K562 (cell line): ENCODE data around the gene MDM4. TPM values are rescaled to one million over a fixed set of nuclear protein-coding genes. Genes with fewer than 3 reads are reported as not detected.

ENCODE experiments used
- ETS1 ChIP-seq: conservative IDR thresholded peaks from 2 replicates; pipeline ENCODE4 v1.6.1; 2011; ENCODE audit warnings: low read depth, mild to moderate bottlenecking, low read length; ENCODE audit not compliant: control insufficient read depth
- ZKSCAN1 ChIP-seq: fragments of 150-350 bp; IDR thresholded peaks from 2 replicates; pipeline ENCODE4 v1.6.1; 2016; ENCODE audit warnings: low read depth, low read length
- polyA plus RNA-seq, 8 experiments: library from polyadenylated mRNA; depleted of rRNA in 4 of 8; stranded (reverse) in 5 of 8; unstranded in 3 of 8; fragments of >200 nt; fragmentation: Nextera tagmentation in 2 of 8; fragmentation: Illumina TruSeq in 1 of 8; extraction: Ambion mirVana in 2 of 8; extraction: Trizol in 1 of 8; gene quantifications; 2 replicates each; pipeline versions ENCODE4 v1.2.1 to v1.2.3, GENCODE V29; 2011 to 2014; ENCODE audit warnings: inconsistent platforms in 1 of 8, missing spikeins in 1 of 8
- total RNA-seq, 7 experiments: library from RNA; depleted of rRNA in 6 of 7; stranded (reverse); fragments of >200 nt in 6 of 7; fragmentation: Illumina TruSeq in 2 of 7; extraction: Trizol in 2 of 7; gene quantifications; 2 replicates each; pipeline versions ENCODE4 v1.2.1 to v1.2.3, GENCODE V29; 2011 to 2021; ENCODE audit warnings: low replicate concordance in 1 of 7
- TF ChIP-seq, protein P1 (sequence below), 2 experiments: IDR thresholded peaks; 2 replicates each; pipeline ENCODE4 v1.6.1; 2011; ENCODE audit warnings: borderline replicate concordance in 1 of 2, control low read depth in 1 of 2, low read depth in 1 of 2, low read length in 1 of 2, mild to moderate bottlenecking in 1 of 2, mixed read lengths in 1 of 2, moderate library complexity in 1 of 2; ENCODE audit not compliant: insufficient read depth in 1 of 2, insufficient read length in 1 of 2, poor library complexity in 1 of 2, severe bottlenecking in 1 of 2; ENCODE audit errors: extremely low read depth in 1 of 2
- TF ChIP-seq, protein P2 (sequence below): fragments of 200-800 bp; sonication (Bioruptor generic); IDR thresholded peaks from 2 replicates; pipeline ENCODE4 v1.6.1; 2017; ENCODE audit warnings: missing genetic modification characterization, missing compliant biosample characterization
- TF ChIP-seq, protein P3 (sequence below): fragments of 250-450 bp; sonication (Bioruptor Pico); IDR thresholded peaks from 2 replicates; pipeline ENCODE4 v1.4.0; 2020; ENCODE audit warnings: borderline replicate concordance

Gene MDM4
- total and polyA plus RNA-seq, 9 of the 15 experiments (the other 6 are each of a cell fraction or from before 2014, with no cell fraction given) = 3.3 to 61.7 (median 21.2) TPM

GRCh38 chr1:204514828-204515227 lies 1.4 kb upstream of the MDM4 start (continued):
- TF ChIP-seq, protein P1, sequence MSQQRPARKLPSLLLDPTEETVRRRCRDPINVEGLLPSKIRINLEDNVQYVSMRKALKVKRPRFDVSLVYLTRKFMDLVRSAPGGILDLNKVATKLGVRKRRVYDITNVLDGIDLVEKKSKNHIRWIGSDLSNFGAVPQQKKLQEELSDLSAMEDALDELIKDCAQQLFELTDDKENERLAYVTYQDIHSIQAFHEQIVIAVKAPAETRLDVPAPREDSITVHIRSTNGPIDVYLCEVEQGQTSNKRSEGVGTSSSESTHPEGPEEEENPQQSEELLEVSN (IDR thresholded peaks at IDR 0.05; ENCODE audit: borderline replicate concordance in 1 of 2, extremely low read depth in 1 of 2, insufficient read depth in 1 of 2, insufficient read length in 1 of 2, low read depth in 1 of 2, low read length in 1 of 2, poor library complexity in 1 of 2, severe bottlenecking in 1 of 2) = no peak
- TF ChIP-seq, protein P2, sequence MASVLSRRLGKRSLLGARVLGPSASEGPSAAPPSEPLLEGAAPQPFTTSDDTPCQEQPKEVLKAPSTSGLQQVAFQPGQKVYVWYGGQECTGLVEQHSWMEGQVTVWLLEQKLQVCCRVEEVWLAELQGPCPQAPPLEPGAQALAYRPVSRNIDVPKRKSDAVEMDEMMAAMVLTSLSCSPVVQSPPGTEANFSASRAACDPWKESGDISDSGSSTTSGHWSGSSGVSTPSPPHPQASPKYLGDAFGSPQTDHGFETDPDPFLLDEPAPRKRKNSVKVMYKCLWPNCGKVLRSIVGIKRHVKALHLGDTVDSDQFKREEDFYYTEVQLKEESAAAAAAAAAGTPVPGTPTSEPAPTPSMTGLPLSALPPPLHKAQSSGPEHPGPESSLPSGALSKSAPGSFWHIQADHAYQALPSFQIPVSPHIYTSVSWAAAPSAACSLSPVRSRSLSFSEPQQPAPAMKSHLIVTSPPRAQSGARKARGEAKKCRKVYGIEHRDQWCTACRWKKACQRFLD (CRISPR knock-in tag) = no peak
- TF ChIP-seq ZKSCAN1 (no peak), ETS1 (no peak)
- TF ChIP-seq, protein P3, sequence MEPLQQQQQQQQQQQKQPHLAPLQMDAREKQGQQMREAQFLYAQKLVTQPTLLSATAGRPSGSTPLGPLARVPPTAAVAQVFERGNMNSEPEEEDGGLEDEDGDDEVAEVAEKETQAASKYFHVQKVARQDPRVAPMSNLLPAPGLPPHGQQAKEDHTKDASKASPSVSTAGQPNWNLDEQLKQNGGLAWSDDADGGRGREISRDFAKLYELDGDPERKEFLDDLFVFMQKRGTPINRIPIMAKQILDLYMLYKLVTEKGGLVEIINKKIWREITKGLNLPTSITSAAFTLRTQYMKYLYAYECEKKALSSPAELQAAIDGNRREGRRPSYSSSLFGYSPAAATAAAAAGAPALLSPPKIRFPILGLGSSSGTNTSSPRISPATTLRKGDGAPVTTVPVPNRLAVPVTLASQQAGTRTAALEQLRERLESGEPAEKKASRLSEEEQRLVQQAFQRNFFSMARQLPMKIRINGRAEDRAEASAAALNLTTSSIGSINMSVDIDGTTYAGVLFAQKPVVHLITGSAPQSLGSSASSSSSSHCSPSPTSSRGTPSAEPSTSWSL (CRISPR knock-in tag) = no peak
